Adrenal gland (tissue), 12 donors: ENCODE results near the gene ITGB4. TPM values are rescaled to one million over a fixed set of nuclear protein-coding genes. Genes with fewer than 3 reads are reported as not detected.

Source experiments
- DNase-seq, 7 donors: peaks; one replicate each; pipeline ENCODE4 v3.0.0-alpha.2; 2019 to 2020
- H3K27ac ChIP-seq, 5 donors: fragments of 200-600 bp; sonication (generic) in 4 of 5; 1 replicate in 3 of 5; 2 replicates in 2 of 5; pipeline versions ENCODE4 v1.5.1 to v1.8.0; 2016 to 2020; ENCODE audit warnings: mild to moderate bottlenecking in 1 of 5
- H3K27me3 ChIP-seq: fragments of 200-600 bp; 2 replicates; pipeline ENCODE4 v1.8.0; 2021
- H3K36me3 ChIP-seq, 2 donors: fragments of 200-600 bp; replicated peaks in 1 of 2; 1 replicate in 1 of 2; 2 replicates in 1 of 2; pipeline versions ENCODE4 v1.5.1 to v1.8.0; 2018 to 2022
- H3K4me1 ChIP-seq, 2 donors: fragments of 200-600 bp; replicated peaks in 1 of 2; 1 replicate in 1 of 2; 2 replicates in 1 of 2; pipeline versions ENCODE4 v1.5.1 to v1.8.0; 2018 to 2021
- H3K4me3 ChIP-seq, 4 donors: fragments of 200-600 bp; sonication (generic) in 3 of 4; one replicate each; pipeline ENCODE4 v1.5.1; 2016 to 2018
- H3K9me3 ChIP-seq, 3 donors: fragments of 200-600 bp; sonication (generic) in 1 of 3; replicated peaks in 1 of 3; 1 replicate in 2 of 3; 2 replicates in 1 of 3; pipeline versions ENCODE4 v1.5.1 to v1.8.0; 2016 to 2021
- POLR2A ChIP-seq, 2 donors: fragments of 450-650 bp; IDR thresholded peaks; one replicate each; pipeline ENCODE4 v1.6.1; 2017; ENCODE audit warnings: antibody characterized with exemption in 2 of 2, mild to moderate bottlenecking in 2 of 2, moderate library complexity in 1 of 2
- WGBS, 4 donors: extraction: QIAGEN DNeasy Blood & Tissue Kit in 2 of 4; methylation state at CpG; one replicate each; pipeline versions ENCODE4 v1.1.5 to v1.1.7; 2013 to 2017; 5-methylcytosine and 5-hydroxymethylcytosine counted together
- intact Hi-C, 2 donors: fragments of 100-400 bp; cut with DNase I; formaldehyde crosslinking; loops; one replicate each; pipeline versions ENCODE4 v1.14.1 to v1.15.0; 2022 to 2023
- polyA plus RNA-seq, 3 donors: library from polyadenylated mRNA; stranded (reverse); fragments of 200-250 nt in 2 of 3; fragments of 350-450 nt in 1 of 3; fragmentation: Illumina TruSeq in 1 of 3; extraction: RNeasy Lipid Tissue Mini Kit (QIAGEN cat#74804) in 1 of 3; gene quantifications; one replicate each; pipeline ENCODE4 v1.2.3, GENCODE V29; 2013 to 2014
- total RNA-seq, 9 donors: library from RNA; depleted of rRNA in 4 of 9; stranded (reverse); fragments of >200 nt in 4 of 9; fragments of 120-200 nt in 1 of 9; fragmentation: NEBNext Ultra II Directional in 1 of 9; extraction: Animal tissue kit (Norgen Biotek cat#: 25700) in 1 of 9; gene quantifications; one replicate each; pipeline versions ENCODE4 v1.1.0 to v1.2.4, GENCODE V29; 2013 to 2023
- TF ChIP-seq, protein P1 (sequence below), 6 experiments: fragments of 450-650 bp in 4 of 6; fragments of 200-600 bp in 2 of 6; sonication (generic) in 1 of 6; IDR thresholded peaks; 1 replicate in 5 of 6; 2 replicates in 1 of 6; pipeline versions ENCODE4 v1.5.1 to v1.8.0; 2016 to 2021; ENCODE audit warnings: antibody characterized with exemption in 6 of 6, mild to moderate bottlenecking in 2 of 6, moderate library complexity in 1 of 6
- donor health status: healthy with polysubstance abuse.
- donor health status: Bipolar disorder and iron deficiency.
- donor health status: DM: yes; HTN: yes; CAD: no.
- donor health status: DM: no; HTN: no; CAD: no.
- donor health status: DM: no; HTN: no; CAD: no.
- donor health status: DM: yes; HTN: yes; CAD: no.

ITGB4 gene
- total and polyA plus RNA-seq, 12 donors = 1.00 to 12.5 (median 6.9) TPM

DNA sequence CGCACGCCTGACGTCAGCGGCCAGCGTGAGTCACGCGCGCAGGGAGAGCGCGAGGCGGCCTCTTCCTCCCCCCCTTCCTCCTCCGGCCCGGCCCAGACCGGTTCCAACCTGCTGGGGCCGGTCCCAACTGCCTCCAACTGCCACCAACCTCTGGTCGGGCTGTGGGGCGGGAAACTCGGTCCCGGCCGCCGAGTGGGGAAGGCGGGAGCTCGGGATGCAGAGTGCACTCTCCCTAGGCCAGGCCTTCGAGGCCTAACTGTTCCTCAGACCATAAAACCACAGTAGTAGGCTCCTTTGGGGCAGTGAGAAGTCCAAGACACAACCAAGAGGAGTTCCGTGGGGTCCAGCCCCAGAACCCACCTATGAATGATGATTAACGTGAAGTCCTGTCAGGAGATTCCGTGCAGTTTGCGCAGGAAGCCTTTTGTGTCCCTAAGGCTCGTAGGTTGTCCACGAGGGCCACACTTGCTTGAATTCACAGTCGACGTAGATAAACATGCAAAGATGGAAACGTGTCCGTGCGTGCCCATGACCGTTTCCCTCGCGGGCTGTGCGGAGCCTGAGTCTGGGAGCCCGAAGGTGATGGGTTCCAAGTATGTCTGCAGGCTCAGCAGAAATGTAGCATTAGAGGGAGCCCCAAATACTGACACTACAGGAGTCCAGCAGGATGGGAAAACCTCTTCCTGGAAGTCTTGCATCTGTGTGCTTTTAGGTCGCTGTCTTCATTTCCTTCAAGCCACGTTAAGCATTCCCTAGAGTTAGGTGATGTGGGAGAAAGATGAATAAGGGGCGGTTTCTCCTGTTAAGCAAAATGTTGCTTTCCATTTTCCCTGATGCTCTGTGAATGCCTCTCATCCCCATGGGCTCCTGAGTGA is 64.0 kb downstream of the ITGB4 start:
- TF ChIP-seq, protein P1, sequence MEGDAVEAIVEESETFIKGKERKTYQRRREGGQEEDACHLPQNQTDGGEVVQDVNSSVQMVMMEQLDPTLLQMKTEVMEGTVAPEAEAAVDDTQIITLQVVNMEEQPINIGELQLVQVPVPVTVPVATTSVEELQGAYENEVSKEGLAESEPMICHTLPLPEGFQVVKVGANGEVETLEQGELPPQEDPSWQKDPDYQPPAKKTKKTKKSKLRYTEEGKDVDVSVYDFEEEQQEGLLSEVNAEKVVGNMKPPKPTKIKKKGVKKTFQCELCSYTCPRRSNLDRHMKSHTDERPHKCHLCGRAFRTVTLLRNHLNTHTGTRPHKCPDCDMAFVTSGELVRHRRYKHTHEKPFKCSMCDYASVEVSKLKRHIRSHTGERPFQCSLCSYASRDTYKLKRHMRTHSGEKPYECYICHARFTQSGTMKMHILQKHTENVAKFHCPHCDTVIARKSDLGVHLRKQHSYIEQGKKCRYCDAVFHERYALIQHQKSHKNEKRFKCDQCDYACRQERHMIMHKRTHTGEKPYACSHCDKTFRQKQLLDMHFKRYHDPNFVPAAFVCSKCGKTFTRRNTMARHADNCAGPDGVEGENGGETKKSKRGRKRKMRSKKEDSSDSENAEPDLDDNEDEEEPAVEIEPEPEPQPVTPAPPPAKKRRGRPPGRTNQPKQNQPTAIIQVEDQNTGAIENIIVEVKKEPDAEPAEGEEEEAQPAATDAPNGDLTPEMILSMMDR (IDR thresholded peaks at IDR 0.05) = peak in 1 of 6 experiments; percentile 8
- peak in 1 of 2 donors; percentile 39 for TF ChIP-seq POLR2A (IDR thresholded peaks at IDR 0.05)
- intact Hi-C loops = no loop called here
- DNase-seq = peak; percentile 92 to 94 (median 93)
- Histone ChIP-seq H3K27ac (peak overlapping the region; percentile 88 to 100 (median 98)), H3K36me3 (no peaks in the 10 kb centered on the region), H3K4me1 (peaks cover 4 to 31% of the 10 kb centered on the region in 2 donors), H3K9me3 (no peaks in the 10 kb centered on the region), H3K27me3 (no peaks in the 10 kb centered on the region), H3K4me3 (peak overlapping the region; percentile 29 to 61 (median 52))
- 4 to 8% (median 7%) methylated on average over 18 to 43 of the region's 43 CpGs for WGBS, 4 donors

DNA sequence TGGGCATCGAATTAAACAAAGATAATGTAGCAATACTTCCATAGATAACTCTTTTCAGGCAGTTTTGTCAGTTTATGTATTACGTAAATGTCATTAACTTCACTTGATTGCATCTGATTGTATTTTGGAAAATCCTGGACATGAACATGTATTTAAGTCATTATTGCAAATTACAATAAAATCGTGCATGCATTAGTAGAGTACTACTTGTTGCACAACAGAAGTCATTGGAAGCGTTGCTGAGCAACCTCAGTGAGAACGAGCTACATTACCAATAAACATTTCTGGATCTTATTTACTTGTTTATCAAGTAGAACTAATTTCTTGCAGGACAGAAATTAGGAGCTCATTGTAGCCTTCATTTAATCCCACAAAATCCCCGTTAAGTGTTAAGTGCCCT is 70.0 kb downstream of the ITGB4 start:
- Histone ChIP-seq H3K4me3 (no peak overlapping the region), H3K27me3 (no peaks in the 10 kb centered on the region), H3K36me3 (no peaks in the 10 kb centered on the region), H3K27ac (no peak overlapping the region), H3K4me1 (peaks cover 0 to 6% of the 10 kb centered on the region in 2 donors), H3K9me3 (no peaks in the 10 kb centered on the region)
- no peak for TF ChIP-seq POLR2A (IDR thresholded peaks at IDR 0.05)
- TF ChIP-seq, protein P1 (IDR thresholded peaks at IDR 0.05) = no peak
- WGBS, 4 donors = 88 to 91% (median 89%) methylated on average over 6 of the region's 6 CpGs
- no peak for DNase-seq
- intact Hi-C loops = loop anchor here in 1 of 2 donors (5.0 kb wide), 1 partner anchor 36 kb away; no protein-coding TSS in a partner anchor

DNA sequence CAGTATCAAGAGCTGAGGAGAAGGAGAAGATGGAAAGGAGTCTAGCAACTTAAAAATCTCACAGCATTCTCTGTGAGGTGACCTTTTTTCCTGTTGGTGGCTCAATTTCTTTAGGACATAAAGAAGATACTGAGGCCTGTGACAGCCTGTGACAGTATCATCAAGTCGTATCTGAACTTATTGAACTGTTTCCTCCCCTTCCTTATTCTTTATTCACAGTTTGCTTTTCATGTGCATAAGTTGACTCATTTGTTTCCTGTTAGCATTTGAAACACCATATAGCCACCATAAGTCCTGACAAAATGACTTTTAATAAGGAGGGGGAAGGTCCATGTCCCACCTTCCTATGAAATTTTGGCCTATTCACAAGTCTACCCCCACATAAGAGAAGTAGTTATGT is 72.2 kb downstream of the ITGB4 start:
- Histone ChIP-seq H3K4me1 (no peaks in the 10 kb centered on the region), H3K36me3 (peaks cover 0 to 7% of the 10 kb centered on the region in 2 donors), H3K4me3 (no peak overlapping the region), H3K27ac (no peak overlapping the region), H3K9me3 (no peaks in the 10 kb centered on the region), H3K27me3 (no peaks in the 10 kb centered on the region)
- intact Hi-C loops = loop anchor here in 1 of 2 donors (5.0 kb wide), 1 partner anchor 34 kb away; no protein-coding TSS in a partner anchor
- no peak for TF ChIP-seq POLR2A (IDR thresholded peaks at IDR 0.05)
- TF ChIP-seq, protein P1 (IDR thresholded peaks at IDR 0.05) = no peak
- 72 to 90% (median 88%) methylated on average over 1 of the region's 1 CpG for WGBS, 4 donors
- DNase-seq = no peak

DNA sequence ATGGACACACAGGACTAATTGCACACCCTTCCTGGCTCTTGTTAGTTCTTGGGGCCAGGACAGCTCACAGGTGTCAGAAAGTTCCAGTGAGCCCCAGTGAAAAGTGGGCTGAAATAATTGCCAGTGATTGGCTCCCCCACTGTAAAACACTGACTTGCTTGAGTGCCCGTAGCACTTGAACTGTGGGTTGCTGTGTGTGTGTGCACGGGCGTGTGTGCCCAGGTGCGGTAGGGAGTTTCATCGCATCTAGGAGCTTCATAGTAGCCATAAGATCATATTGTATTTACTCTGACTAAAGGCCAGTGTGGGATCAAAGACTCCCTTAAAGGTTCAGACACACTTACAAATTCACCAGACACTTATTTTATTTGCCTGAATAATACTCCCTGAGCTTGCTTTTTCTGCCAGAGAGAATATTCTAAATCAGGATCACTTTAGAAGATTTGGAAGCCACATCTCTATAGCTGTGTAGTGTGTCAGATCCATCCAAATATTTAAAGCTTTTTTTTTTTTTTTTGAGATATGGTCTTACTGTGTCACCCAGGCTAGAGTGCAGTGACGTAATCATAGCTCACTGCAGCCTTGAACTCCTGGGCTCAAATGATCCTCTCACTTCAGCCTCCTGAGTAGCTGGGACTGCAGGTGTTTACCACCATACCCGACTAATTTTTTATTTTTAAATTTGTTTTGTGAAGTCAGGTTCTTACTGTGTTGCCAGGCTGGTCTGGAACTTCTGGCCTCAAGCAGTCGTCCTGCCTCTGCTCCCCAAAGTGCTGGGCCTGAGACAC is 74.8 kb downstream of the ITGB4 start:
- WGBS, 4 donors = 82 to 90% (median 89%) methylated on average over 8 of the region's 8 CpGs
- Histone ChIP-seq H3K4me3 (no peak overlapping the region), H3K27me3 (no peaks in the 10 kb centered on the region), H3K27ac (no peak overlapping the region), H3K9me3 (no peaks in the 10 kb centered on the region), H3K4me1 (no peaks in the 10 kb centered on the region), H3K36me3 (peaks cover 0 to 21% of the 10 kb centered on the region in 2 donors)
- TF ChIP-seq, protein P1 (IDR thresholded peaks at IDR 0.05) = no peak
- TF ChIP-seq POLR2A (IDR thresholded peaks at IDR 0.05) = no peak
- intact Hi-C loops = no loop called here
- DNase-seq = peak in 2 of 7 donors; percentile 23 to 48
